Caco-2 (cell line): Measurements from ENCODE around the gene C2orf15. TPM values are rescaled to one million over a fixed set of nuclear protein-coding genes. Genes with fewer than 3 reads are reported as not detected.

ENCODE experiments used
- BruUV-seq: library from RNA; stranded (reverse); fragments of 400-500 nt; replicated peaks from 2 replicates; lab custom pipeline; 2021; lab: Mats Ljungman, UMichigan
- CTCF ChIA-PET: fragments of 300-600 bp; sonication (Branson Sonifier 250); formaldehyde crosslinking; loops from one replicate; lab custom pipeline; 2022; ENCODE audit warnings: antibody characterized with exemption; lab: Charles Lee
- POLR2A ChIA-PET: fragments of 300-600 bp; sonication (Branson Sonifier 250); formaldehyde crosslinking; loops from one replicate; lab custom pipeline; 2022; ENCODE audit warnings: antibody characterized with exemption; lab: Charles Lee
- DNase-seq, 2 experiments: peaks; one replicate each; pipeline versions ENCODE4 v3.0.0 to v3.0.0-alpha.2; 2020 to 2022
- H3K27me3 ChIP-seq: replicated peaks from 2 replicates; pipeline ENCODE4 v1.6.0; 2011; ENCODE audit warnings: low read length; ENCODE audit not compliant: control insufficient read depth, insufficient read depth
- H3K36me3 ChIP-seq: 2 replicates; pipeline ENCODE4 v1.5.1; 2011; ENCODE audit warnings: low read length; ENCODE audit not compliant: control insufficient read depth, insufficient read depth
- H3K4me1 ChIP-seq: fragments of 250-450 bp; sonication (Bioruptor Pico); 2 replicates; pipeline ENCODE4 v1.5.1; 2020; ENCODE audit warnings: mild to moderate bottlenecking
- H3K4me3 ChIP-seq: 2 replicates; pipeline ENCODE4 v1.5.1; 2011; ENCODE audit warnings: low read depth, mild to moderate bottlenecking, control low read depth, low read length
- H3K9me3 ChIP-seq: fragments of 250-450 bp; sonication (Bioruptor Pico); 2 replicates; pipeline ENCODE4 v1.5.1; 2020; ENCODE audit warnings: mild to moderate bottlenecking, moderate library complexity
- H3K27ac Mint-ChIP-seq: one replicate; pipeline ENCODE4 v1.8.0; 2022; ENCODE audit warnings: mixed read lengths; ENCODE audit not compliant: unreplicated experiment
- H3K27me3 Mint-ChIP-seq: one replicate; pipeline ENCODE4 v1.8.0; 2022; ENCODE audit warnings: mixed read lengths; ENCODE audit not compliant: insufficient read depth, unreplicated experiment
- H3K36me3 Mint-ChIP-seq: one replicate; pipeline ENCODE4 v1.8.0; 2022; ENCODE audit warnings: mild to moderate bottlenecking, mixed read lengths; ENCODE audit not compliant: insufficient read depth, unreplicated experiment
- H3K4me1 Mint-ChIP-seq: one replicate; pipeline ENCODE4 v1.8.0; 2022; ENCODE audit warnings: low read depth, mixed read lengths; ENCODE audit not compliant: unreplicated experiment
- H3K4me3 Mint-ChIP-seq: one replicate; pipeline ENCODE4 v1.8.0; 2022; ENCODE audit warnings: mild to moderate bottlenecking, moderate library complexity, mixed read lengths; ENCODE audit not compliant: unreplicated experiment
- H3K9me3 Mint-ChIP-seq: one replicate; pipeline ENCODE4 v1.8.0; 2022; ENCODE audit warnings: mixed read lengths; ENCODE audit not compliant: unreplicated experiment
- intact Hi-C: fragments of 100-400 bp; cut with micrococcal nuclease; formaldehyde crosslinking; loops from one replicate; pipeline ENCODE4 v1.10.0; 2022; ENCODE audit not compliant: unreplicated experiment
- total RNA-seq: library from RNA; stranded (reverse); gene quantifications from 2 replicates; pipeline ENCODE4 v1.2.3, GENCODE V29; 2022
- TF ChIP-seq, protein P1 (sequence below), 2 experiments: fragments of 200-600 bp in 1 of 2; IDR thresholded peaks; 1 replicate in 1 of 2; 2 replicates in 1 of 2; pipeline versions ENCODE4 v1.5.1 to v1.8.0; 2011 to 2022; ENCODE audit warnings: antibody characterized with exemption in 1 of 2, control low read depth in 1 of 2, inconsistent platforms in 1 of 2, low read depth in 1 of 2, low read length in 1 of 2, mild to moderate bottlenecking in 1 of 2, moderate library complexity in 1 of 2; ENCODE audit not compliant: insufficient read depth in 1 of 2, severe bottlenecking in 1 of 2, unreplicated experiment in 1 of 2

The C2orf15 gene
- total RNA-seq, 1 experiment from 2014 or later: 11.3 TPM

DNA sequence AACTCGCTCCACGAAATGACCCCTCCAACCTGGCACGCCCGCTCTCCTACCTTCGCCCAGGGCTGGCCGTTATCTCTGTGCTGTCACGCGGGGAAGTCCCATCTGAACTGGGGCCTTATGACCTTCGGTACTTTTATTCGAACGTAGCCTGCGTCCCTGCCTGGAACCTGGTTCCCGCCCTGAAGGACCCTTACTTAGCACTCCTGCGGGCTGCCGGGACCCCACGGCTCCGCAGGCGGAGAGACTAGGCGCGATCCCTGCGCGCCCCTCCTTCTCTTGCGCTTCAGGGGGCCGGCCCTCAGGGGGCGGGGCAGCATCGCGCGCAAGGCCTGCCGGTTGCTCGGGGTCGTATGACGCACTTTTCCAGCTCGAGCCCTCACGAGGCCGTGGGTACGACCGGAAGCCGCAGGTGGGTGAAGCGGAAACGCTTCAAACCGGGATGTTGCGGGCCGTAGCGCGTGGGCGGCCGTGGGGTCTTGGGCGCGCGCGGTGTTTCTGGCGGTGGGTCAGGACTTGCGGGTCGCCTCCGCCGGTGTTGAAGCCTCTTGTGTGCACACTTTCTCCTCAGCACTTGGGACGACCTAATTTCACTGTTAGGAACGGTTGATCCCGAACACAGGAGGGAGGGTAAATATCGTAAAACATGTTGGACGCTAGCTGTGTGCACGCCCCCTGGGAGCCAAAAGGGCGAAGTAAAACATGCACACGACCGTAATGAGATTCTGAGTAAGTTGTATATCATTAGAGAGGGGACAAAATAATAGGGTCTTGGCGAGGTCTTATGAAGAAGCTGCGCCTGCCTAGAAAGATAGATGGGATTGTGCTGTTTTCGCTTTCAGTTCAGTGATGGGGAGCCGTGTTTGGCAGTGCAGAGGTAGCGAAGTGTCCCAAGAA lies 13.4 kb downstream of the C2orf15 start, which contains the start of the genes LIPT1 and TSGA10:
TSS of gene LIPT1 (plus strand) at position 325 of the 894 bp plus-strand sequence. CDS start 6,991 bp downstream, outside the sequence.
TSS of gene TSGA10 (minus strand) at position 300 of the 894 bp plus-strand sequence. CDS start 45,503 bp downstream, outside the sequence.
- Histone ChIP-seq H3K4me3 (peak within 1 kb of the TSS; percentile 86), H3K4me1 (no peaks in the 10 kb centered on the region; the same call in 1 of the 2 replicates), H3K27me3 (no peaks in the 10 kb centered on the region), H3K36me3 (no peaks in the 10 kb centered on the region), H3K9me3 (no peaks in the 10 kb centered on the region)
- POLR2A ChIA-PET: interaction anchor here (0.5 to 2.5 kb wide), 6 partner anchors 11 to 181 kb away, joined by 4 to 52 read pairs (median 6); partner anchors contain the start of genes C2orf15 and TXNDC9
- no peak within 1 kb of the TSS for H3K4me3 Mint-ChIP-seq
- no peaks in the 10 kb centered on the region for H3K27me3 Mint-ChIP-seq
- H3K9me3 Mint-ChIP-seq: no peaks in the 10 kb centered on the region
- peaks cover 7% of the 10 kb centered on the region for H3K4me1 Mint-ChIP-seq
- DNase-seq: peak; percentile 92 to 93
- peak within 1 kb of the TSS; percentile 87 for H3K27ac Mint-ChIP-seq
- intact Hi-C loops: loop anchor here (1.0 kb wide), 3 partner anchors 14 to 181 kb away; partner anchors contain the start of genes C2orf15 and TXNDC9
- BruUV-seq: TSS peak; percentile 67
- CTCF ChIA-PET: interaction anchor here (1.3 to 1.8 kb wide), 2 partner anchors 14 to 70 kb away, joined by 9 to 13 read pairs; partner anchors contain the start of gene C2orf15
- TF ChIP-seq, protein P1, sequence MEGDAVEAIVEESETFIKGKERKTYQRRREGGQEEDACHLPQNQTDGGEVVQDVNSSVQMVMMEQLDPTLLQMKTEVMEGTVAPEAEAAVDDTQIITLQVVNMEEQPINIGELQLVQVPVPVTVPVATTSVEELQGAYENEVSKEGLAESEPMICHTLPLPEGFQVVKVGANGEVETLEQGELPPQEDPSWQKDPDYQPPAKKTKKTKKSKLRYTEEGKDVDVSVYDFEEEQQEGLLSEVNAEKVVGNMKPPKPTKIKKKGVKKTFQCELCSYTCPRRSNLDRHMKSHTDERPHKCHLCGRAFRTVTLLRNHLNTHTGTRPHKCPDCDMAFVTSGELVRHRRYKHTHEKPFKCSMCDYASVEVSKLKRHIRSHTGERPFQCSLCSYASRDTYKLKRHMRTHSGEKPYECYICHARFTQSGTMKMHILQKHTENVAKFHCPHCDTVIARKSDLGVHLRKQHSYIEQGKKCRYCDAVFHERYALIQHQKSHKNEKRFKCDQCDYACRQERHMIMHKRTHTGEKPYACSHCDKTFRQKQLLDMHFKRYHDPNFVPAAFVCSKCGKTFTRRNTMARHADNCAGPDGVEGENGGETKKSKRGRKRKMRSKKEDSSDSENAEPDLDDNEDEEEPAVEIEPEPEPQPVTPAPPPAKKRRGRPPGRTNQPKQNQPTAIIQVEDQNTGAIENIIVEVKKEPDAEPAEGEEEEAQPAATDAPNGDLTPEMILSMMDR (IDR thresholded peaks at IDR 0.05; ENCODE audit: insufficient read depth in 1 of 2, low read depth in 1 of 2, low read length in 1 of 2, severe bottlenecking in 1 of 2, unreplicated experiment in 1 of 2): peak in 1 of 2 experiments; percentile 34
- peaks cover 14% of the 10 kb centered on the region for H3K36me3 Mint-ChIP-seq

DNA sequence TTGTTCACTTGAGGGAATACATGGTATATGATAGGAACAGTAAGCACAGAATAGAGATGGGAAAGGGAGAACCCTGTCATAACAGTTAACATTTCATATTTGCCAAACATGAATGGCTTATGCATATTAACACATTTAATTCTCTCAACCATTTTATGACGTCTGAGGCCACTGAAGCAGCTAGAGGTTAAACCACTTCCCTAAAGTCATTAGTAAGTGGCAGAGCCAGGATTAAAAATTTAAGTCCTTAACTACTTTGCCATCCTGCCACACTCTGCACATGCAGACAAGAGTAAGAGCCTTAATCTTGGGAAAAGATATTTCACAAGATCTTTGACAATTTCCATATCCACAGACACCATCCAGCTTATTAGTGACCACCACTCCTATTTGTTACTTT lies 15.4 kb downstream of the C2orf15 start:
- Histone ChIP-seq H3K9me3 (no peaks in the 10 kb centered on the region), H3K4me3 (no peak overlapping the region), H3K4me1 (no peaks in the 10 kb centered on the region; the same call in 1 of the 2 replicates), H3K27me3 (no peaks in the 10 kb centered on the region), H3K36me3 (no peaks in the 10 kb centered on the region)
- intact Hi-C loops: no loop called here
- peaks cover 14% of the 10 kb centered on the region for H3K36me3 Mint-ChIP-seq
- no peaks in the 10 kb centered on the region for H3K9me3 Mint-ChIP-seq
- TF ChIP-seq, protein P1 (IDR thresholded peaks at IDR 0.05; ENCODE audit: insufficient read depth in 1 of 2, low read depth in 1 of 2, low read length in 1 of 2, severe bottlenecking in 1 of 2, unreplicated experiment in 1 of 2): no peak
- no peak for DNase-seq
- no TSS peak for BruUV-seq
- CTCF ChIA-PET: no interaction called here
- peak overlapping the region; percentile 17 for H3K4me3 Mint-ChIP-seq
- H3K27ac Mint-ChIP-seq: peak overlapping the region; percentile 6
- POLR2A ChIA-PET: no interaction called here
- H3K4me1 Mint-ChIP-seq: peaks cover 7% of the 10 kb centered on the region
- H3K27me3 Mint-ChIP-seq: no peaks in the 10 kb centered on the region

DNA sequence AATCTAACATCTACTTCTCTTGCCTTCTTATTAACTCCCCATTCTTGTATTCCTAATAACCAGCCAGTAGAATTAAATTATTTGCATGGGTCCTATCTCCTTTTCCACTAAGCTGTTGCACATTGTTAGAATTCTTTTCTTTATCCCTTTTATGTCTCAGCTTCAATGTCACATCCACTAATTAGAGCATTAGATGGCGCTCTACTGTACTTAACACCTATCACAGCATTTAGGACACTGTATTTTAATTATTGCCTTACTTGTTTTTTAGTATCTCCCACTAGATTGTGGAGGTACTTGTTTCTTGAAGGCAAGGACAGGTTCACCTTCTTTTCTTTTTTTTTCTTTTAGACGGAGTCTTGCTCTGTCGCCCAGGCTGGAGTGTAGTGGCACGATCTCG lies 17.1 kb downstream of the C2orf15 start:
- Mint-ChIP-seq H3K4me3 (no peak overlapping the region), H3K27me3 (no peaks in the 10 kb centered on the region), H3K36me3 (peaks cover 14% of the 10 kb centered on the region), H3K9me3 (no peaks in the 10 kb centered on the region), H3K4me1 (peaks cover 7% of the 10 kb centered on the region), H3K27ac (no peak overlapping the region)
- Histone ChIP-seq H3K36me3 (no peaks in the 10 kb centered on the region), H3K27me3 (no peaks in the 10 kb centered on the region), H3K4me3 (no peak overlapping the region), H3K4me1 (no peaks in the 10 kb centered on the region; the same call in 1 of the 2 replicates), H3K9me3 (no peaks in the 10 kb centered on the region)
- ChIA-PET CTCF (no interaction called here), POLR2A (no interaction called here)
- DNase-seq: no peak
- TF ChIP-seq, protein P1 (IDR thresholded peaks at IDR 0.05; ENCODE audit: insufficient read depth in 1 of 2, low read depth in 1 of 2, low read length in 1 of 2, severe bottlenecking in 1 of 2, unreplicated experiment in 1 of 2): no peak
- no TSS peak for BruUV-seq
- intact Hi-C loops: no loop called here
